ENCODE results near the gene PRKCB. TPM values are rescaled to one million over a fixed set of nuclear protein-coding genes. Genes with fewer than 3 reads are reported as not detected.

Gene PRKCB
- total and polyA plus RNA-seq, 4 donors: 1.6 to 9.4 (median 4.0) TPM

DNA sequence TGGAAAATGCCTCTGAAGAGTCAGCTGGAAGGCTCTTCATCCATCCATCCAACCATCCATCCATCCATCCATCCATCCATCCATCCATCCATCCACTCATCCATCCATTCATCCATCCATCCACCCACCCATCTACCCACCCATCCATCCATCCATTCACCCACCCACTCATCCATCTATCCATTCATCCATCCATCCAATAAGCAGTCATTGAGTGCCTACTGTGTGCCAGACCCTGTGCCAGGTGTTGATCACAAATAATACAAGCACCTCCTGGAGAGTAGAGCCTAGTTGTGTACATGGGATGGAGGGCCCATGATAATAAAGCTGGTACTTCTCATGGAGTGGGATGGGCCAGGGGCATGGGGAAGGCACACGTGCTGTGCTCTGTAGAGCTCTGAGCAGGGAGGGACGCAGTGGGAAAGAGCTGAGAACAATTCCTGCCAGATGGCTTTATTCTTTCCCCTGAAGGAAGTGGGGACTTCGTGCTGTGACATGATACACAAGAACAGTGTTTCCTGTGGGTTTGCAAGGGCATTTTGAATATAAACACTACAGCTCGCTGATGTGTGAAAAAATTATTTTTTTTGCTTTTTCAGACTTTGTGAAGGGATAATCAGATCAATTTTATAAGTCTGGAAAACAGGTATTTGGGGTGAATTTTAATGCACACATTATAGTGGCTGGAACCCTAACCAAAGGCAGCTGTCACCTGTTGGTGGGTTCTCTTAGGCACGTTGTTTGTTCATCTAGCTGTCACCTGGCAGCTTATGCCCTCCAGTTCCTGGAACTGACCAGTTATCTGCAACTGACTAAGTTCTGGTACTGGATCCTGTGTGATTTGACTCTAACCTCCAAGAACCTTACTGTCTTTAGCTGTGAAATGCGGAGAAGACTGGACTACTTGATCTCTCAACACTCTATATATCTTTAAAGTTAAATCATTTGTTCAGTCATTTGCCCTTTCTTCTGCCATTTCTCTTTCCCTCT lies 61.3 kb downstream of the PRKCB start:
- no peak for DNase-seq (ENCODE audit: low spot score)
- no peaks in the 10 kb centered on the region for H3K4me1 ChIP-seq (ENCODE audit: control insufficient read depth in 4 of 4, insufficient read depth in 4 of 4, low read length in 3 of 4)
- peaks cover 0 to 2% (median 1%) of the 10 kb centered on the region in 4 donors for H3K27me3 ChIP-seq (ENCODE audit: control insufficient read depth in 4 of 4, insufficient read depth in 4 of 4, low read length in 3 of 4)
- H3K9ac ChIP-seq (ENCODE audit: low read depth in 1 of 2, low read length in 2 of 2): no peak overlapping the region
- TF ChIP-seq, protein P1, sequence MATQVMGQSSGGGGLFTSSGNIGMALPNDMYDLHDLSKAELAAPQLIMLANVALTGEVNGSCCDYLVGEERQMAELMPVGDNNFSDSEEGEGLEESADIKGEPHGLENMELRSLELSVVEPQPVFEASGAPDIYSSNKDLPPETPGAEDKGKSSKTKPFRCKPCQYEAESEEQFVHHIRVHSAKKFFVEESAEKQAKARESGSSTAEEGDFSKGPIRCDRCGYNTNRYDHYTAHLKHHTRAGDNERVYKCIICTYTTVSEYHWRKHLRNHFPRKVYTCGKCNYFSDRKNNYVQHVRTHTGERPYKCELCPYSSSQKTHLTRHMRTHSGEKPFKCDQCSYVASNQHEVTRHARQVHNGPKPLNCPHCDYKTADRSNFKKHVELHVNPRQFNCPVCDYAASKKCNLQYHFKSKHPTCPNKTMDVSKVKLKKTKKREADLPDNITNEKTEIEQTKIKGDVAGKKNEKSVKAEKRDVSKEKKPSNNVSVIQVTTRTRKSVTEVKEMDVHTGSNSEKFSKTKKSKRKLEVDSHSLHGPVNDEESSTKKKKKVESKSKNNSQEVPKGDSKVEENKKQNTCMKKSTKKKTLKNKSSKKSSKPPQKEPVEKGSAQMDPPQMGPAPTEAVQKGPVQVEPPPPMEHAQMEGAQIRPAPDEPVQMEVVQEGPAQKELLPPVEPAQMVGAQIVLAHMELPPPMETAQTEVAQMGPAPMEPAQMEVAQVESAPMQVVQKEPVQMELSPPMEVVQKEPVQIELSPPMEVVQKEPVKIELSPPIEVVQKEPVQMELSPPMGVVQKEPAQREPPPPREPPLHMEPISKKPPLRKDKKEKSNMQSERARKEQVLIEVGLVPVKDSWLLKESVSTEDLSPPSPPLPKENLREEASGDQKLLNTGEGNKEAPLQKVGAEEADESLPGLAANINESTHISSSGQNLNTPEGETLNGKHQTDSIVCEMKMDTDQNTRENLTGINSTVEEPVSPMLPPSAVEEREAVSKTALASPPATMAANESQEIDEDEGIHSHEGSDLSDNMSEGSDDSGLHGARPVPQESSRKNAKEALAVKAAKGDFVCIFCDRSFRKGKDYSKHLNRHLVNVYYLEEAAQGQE (IDR thresholded peaks at IDR 0.05): no peak
- TF ChIP-seq, protein P2, sequence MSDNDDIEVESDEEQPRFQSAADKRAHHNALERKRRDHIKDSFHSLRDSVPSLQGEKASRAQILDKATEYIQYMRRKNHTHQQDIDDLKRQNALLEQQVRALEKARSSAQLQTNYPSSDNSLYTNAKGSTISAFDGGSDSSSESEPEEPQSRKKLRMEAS (IDR thresholded peaks at IDR 0.05): no peak
- no peak for TF ChIP-seq GABPA (IDR thresholded peaks at IDR 0.05 in 1 of 2, conservative IDR thresholded peaks at IDR 0.05 in 1 of 2)
- no peak for TF ChIP-seq JUND (IDR thresholded peaks at IDR 0.05)
- TF ChIP-seq TAF1 (conservative IDR thresholded peaks at IDR 0.05): no peak
- TF ChIP-seq SP1 (IDR thresholded peaks at IDR 0.05): no peak
- TF ChIP-seq, protein P3, sequence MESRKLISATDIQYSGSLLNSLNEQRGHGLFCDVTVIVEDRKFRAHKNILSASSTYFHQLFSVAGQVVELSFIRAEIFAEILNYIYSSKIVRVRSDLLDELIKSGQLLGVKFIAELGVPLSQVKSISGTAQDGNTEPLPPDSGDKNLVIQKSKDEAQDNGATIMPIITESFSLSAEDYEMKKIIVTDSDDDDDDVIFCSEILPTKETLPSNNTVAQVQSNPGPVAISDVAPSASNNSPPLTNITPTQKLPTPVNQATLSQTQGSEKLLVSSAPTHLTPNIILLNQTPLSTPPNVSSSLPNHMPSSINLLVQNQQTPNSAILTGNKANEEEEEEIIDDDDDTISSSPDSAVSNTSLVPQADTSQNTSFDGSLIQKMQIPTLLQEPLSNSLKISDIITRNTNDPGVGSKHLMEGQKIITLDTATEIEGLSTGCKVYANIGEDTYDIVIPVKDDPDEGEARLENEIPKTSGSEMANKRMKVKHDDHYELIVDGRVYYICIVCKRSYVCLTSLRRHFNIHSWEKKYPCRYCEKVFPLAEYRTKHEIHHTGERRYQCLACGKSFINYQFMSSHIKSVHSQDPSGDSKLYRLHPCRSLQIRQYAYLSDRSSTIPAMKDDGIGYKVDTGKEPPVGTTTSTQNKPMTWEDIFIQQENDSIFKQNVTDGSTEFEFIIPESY (IDR thresholded peaks at IDR 0.05): no peak
- no peak for TF ChIP-seq YY1 (IDR thresholded peaks at IDR 0.05)
- TF ChIP-seq RXRA (IDR thresholded peaks at IDR 0.05): no peak
- no peak for TF ChIP-seq RAD21 (IDR thresholded peaks at IDR 0.05)
- TF ChIP-seq, protein P4, sequence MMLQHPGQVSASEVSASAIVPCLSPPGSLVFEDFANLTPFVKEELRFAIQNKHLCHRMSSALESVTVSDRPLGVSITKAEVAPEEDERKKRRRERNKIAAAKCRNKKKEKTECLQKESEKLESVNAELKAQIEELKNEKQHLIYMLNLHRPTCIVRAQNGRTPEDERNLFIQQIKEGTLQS (IDR thresholded peaks at IDR 0.05): no peak
- no peak for TF ChIP-seq FOXA1 (IDR thresholded peaks at IDR 0.05)
- TF ChIP-seq HNF4A (conservative IDR thresholded peaks at IDR 0.05): no peak
- no peak for TF ChIP-seq NR2F2 (IDR thresholded peaks at IDR 0.05)
- no peak for TF ChIP-seq FOXA2 (IDR thresholded peaks at IDR 0.05)
- TF ChIP-seq EGR1 (IDR thresholded peaks at IDR 0.05; ENCODE audit: low read depth in 2 of 2): no peak
- TF ChIP-seq, protein P5, sequence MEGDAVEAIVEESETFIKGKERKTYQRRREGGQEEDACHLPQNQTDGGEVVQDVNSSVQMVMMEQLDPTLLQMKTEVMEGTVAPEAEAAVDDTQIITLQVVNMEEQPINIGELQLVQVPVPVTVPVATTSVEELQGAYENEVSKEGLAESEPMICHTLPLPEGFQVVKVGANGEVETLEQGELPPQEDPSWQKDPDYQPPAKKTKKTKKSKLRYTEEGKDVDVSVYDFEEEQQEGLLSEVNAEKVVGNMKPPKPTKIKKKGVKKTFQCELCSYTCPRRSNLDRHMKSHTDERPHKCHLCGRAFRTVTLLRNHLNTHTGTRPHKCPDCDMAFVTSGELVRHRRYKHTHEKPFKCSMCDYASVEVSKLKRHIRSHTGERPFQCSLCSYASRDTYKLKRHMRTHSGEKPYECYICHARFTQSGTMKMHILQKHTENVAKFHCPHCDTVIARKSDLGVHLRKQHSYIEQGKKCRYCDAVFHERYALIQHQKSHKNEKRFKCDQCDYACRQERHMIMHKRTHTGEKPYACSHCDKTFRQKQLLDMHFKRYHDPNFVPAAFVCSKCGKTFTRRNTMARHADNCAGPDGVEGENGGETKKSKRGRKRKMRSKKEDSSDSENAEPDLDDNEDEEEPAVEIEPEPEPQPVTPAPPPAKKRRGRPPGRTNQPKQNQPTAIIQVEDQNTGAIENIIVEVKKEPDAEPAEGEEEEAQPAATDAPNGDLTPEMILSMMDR (IDR thresholded peaks at IDR 0.05; ENCODE audit: low read depth, low read length, missing input control): no peak
- 51% methylated on average over 6 of the region's 6 CpGs for WGBS
- no peak overlapping the region for H3K4me3 ChIP-seq (ENCODE audit: low read depth in 1 of 3, low read length in 3 of 3)
- H3K27ac ChIP-seq (ENCODE audit: low read depth in 1 of 2, low read length in 2 of 2): no peak overlapping the region
- no peaks in the 10 kb centered on the region for H3K9me3 ChIP-seq (ENCODE audit: control insufficient read depth in 4 of 4, low read length in 3 of 4)
- no peaks in the 10 kb centered on the region for H3K36me3 ChIP-seq (ENCODE audit: control insufficient read depth in 4 of 4, insufficient read depth in 3 of 4, low read depth in 1 of 4, low read length in 3 of 4)
